HEK293 (cell line): ENCODE data around the gene CALML4.

ENCODE experiments used
- CTCF ChIA-PET: fragments of 350-600 bp; formaldehyde crosslinking; extraction: SDS; loops from one replicate; lab custom pipeline; 2021; ENCODE audit warnings: antibody characterized with exemption; lab: Yijun Ruan, JAX
- POLR2A ChIA-PET: fragments of 300-600 bp; formaldehyde crosslinking; extraction: SDS; loops from one replicate; lab custom pipeline; 2020; ENCODE audit warnings: antibody characterized with exemption, inconsistent platforms; lab: Yijun Ruan, JAX
- H3K27ac ChIP-seq: fragments of 200-500 bp; sonication (Bioruptor generic); 2 replicates; pipeline ENCODE4 v1.5.1; 2014; ENCODE audit warnings: low read depth, low read length, control low read depth, inconsistent platforms; ENCODE audit errors: extremely low read depth
- H3K36me3 ChIP-seq, 2 experiments: fragments of 200-500 bp in 1 of 2; sonication (Bioruptor generic) in 1 of 2; 1 replicate in 1 of 2; 2 replicates in 1 of 2; pipeline ENCODE4 v1.5.1; 2014 to 2017; ENCODE audit warnings: inconsistent platforms in 2 of 2, low read length in 2 of 2; ENCODE audit not compliant: control insufficient read depth in 2 of 2, insufficient read depth in 1 of 2
- H3K4me1 ChIP-seq: fragments of 200-500 bp; sonication (Bioruptor generic); 2 replicates; pipeline ENCODE4 v1.5.1; 2014; ENCODE audit warnings: mild to moderate bottlenecking, low read length, inconsistent platforms; ENCODE audit not compliant: control insufficient read depth, insufficient read depth
- H3K4me3 ChIP-seq: 2 replicates; pipeline ENCODE4 v1.5.1; 2011; ENCODE audit warnings: low read depth, mild to moderate bottlenecking, control low read depth, low read length, moderate library complexity
- H3K9me3 ChIP-seq: fragments of 200-500 bp; sonication (Bioruptor generic); 2 replicates; pipeline ENCODE4 v1.5.1; 2014; ENCODE audit warnings: low read depth, low read length, inconsistent platforms; ENCODE audit not compliant: control insufficient read depth, insufficient read depth
- KLF7 ChIP-seq: fragments of 450-650 bp; formaldehyde crosslinking; IDR thresholded peaks from 2 replicates; pipeline ENCODE4 v1.5.1; 2016; ENCODE audit warnings: missing biosample characterization, missing genetic modification characterization, borderline replicate concordance
- PATZ1 ChIP-seq: fragments of 450-650 bp; formaldehyde crosslinking; IDR thresholded peaks from 2 replicates; pipeline ENCODE4 v1.5.1; 2016; ENCODE audit warnings: missing biosample characterization, missing genetic modification characterization
- PRDM10 ChIP-seq: fragments of 450-650 bp; formaldehyde crosslinking; IDR thresholded peaks from 2 replicates; pipeline ENCODE4 v1.5.1; 2016; ENCODE audit warnings: missing biosample characterization, missing genetic modification characterization
- REPIN1 ChIP-seq: fragments of 450-650 bp; formaldehyde crosslinking; IDR thresholded peaks from 2 replicates; pipeline ENCODE4 v1.5.1; 2017; ENCODE audit warnings: missing biosample characterization, missing genetic modification characterization, low read depth
- ZBTB44 ChIP-seq: fragments of 450-650 bp; IDR thresholded peaks from 2 replicates; pipeline ENCODE4 v1.5.1; 2018; ENCODE audit warnings: missing biosample characterization, mild to moderate bottlenecking, missing genetic modification characterization
- ZEB2 ChIP-seq: fragments of 450-650 bp; formaldehyde crosslinking; IDR thresholded peaks from 2 replicates; pipeline ENCODE4 v1.5.1; 2016; ENCODE audit warnings: missing biosample characterization, missing genetic modification characterization
- ZFP41 ChIP-seq: fragments of 450-650 bp; formaldehyde crosslinking; IDR thresholded peaks from 2 replicates; pipeline ENCODE4 v1.5.1; 2016; ENCODE audit warnings: missing biosample characterization, missing genetic modification characterization, borderline replicate concordance
- ZIC2 ChIP-seq: fragments of 450-650 bp; formaldehyde crosslinking; IDR thresholded peaks from 2 replicates; pipeline ENCODE4 v1.5.1; 2016; ENCODE audit warnings: missing biosample characterization, missing genetic modification characterization
- ZNF138 ChIP-seq: fragments of 450-650 bp; formaldehyde crosslinking; IDR thresholded peaks from 2 replicates; pipeline ENCODE4 v1.5.1; 2016; ENCODE audit warnings: missing biosample characterization, missing genetic modification characterization, borderline replicate concordance
- ZNF350 ChIP-seq: fragments of 450-650 bp; formaldehyde crosslinking; IDR thresholded peaks from 2 replicates; pipeline ENCODE4 v1.5.0; 2017; ENCODE audit warnings: missing biosample characterization, mild to moderate bottlenecking, missing genetic modification characterization
- ZNF398 ChIP-seq: fragments of 450-650 bp; formaldehyde crosslinking; IDR thresholded peaks from 2 replicates; pipeline ENCODE4 v1.5.1; 2017; ENCODE audit warnings: missing biosample characterization, missing genetic modification characterization
- ZNF514 ChIP-seq: fragments of 450-650 bp; formaldehyde crosslinking; IDR thresholded peaks from 2 replicates; pipeline ENCODE4 v1.5.1; 2016; ENCODE audit warnings: missing biosample characterization, missing genetic modification characterization
- ZNF518A ChIP-seq: fragments of 450-650 bp; formaldehyde crosslinking; conservative IDR thresholded peaks from 2 replicates; pipeline ENCODE4 v1.5.1; 2016; ENCODE audit warnings: low read depth, missing biosample characterization, missing genetic modification characterization
- ZNF549 ChIP-seq: fragments of 450-650 bp; IDR thresholded peaks from 2 replicates; pipeline ENCODE4 v1.5.1; 2018; ENCODE audit warnings: missing biosample characterization, missing genetic modification characterization, mild to moderate bottlenecking, inconsistent platforms, moderate library complexity
- ZNF621 ChIP-seq: fragments of 450-650 bp; formaldehyde crosslinking; IDR thresholded peaks from 2 replicates; pipeline ENCODE4 v1.5.1; 2017; ENCODE audit warnings: missing biosample characterization, missing genetic modification characterization
- ZNF629 ChIP-seq: fragments of 450-650 bp; formaldehyde crosslinking; IDR thresholded peaks from 2 replicates; pipeline ENCODE4 v1.5.1; 2017; ENCODE audit warnings: missing biosample characterization, missing genetic modification characterization
- ZNF792 ChIP-seq: fragments of 450-650 bp; formaldehyde crosslinking; IDR thresholded peaks from 2 replicates; pipeline ENCODE4 v1.5.1; 2016; ENCODE audit warnings: missing biosample characterization, missing genetic modification characterization
- ZSCAN16 ChIP-seq: fragments of 450-650 bp; formaldehyde crosslinking; IDR thresholded peaks from 2 replicates; pipeline ENCODE4 v1.5.1; 2016; ENCODE audit warnings: missing biosample characterization, missing genetic modification characterization
- ZSCAN5A ChIP-seq: fragments of 450-650 bp; formaldehyde crosslinking; IDR thresholded peaks from 2 replicates; pipeline ENCODE4 v1.5.1; 2016; ENCODE audit warnings: missing biosample characterization, missing genetic modification characterization

The CALML4 gene

GRCh38 chr15:68230157-68231100 lies 25.3 kb upstream of the CALML4 start:
- peak overlapping the region; percentile 60 for H3K4me3 ChIP-seq
- peak overlapping the region; percentile 34; the same call in 1 of the 2 replicates for H3K27ac ChIP-seq
- ChIA-PET CTCF (interaction anchor here (0.6 to 2.1 kb wide), 2 partner anchors 23 to 444 kb away, joined by 3 to 6 read pairs; no protein-coding TSS in a partner anchor), POLR2A (interaction anchor here (1.3 to 1.9 kb wide), 2 partner anchors 47 to 390 kb away, joined by 4 read pairs; partner anchors contain the start of gene FEM1B)
- no peaks in the 10 kb centered on the region for H3K9me3 ChIP-seq
- peaks cover 0 to 3% of the 10 kb centered on the region in 2 experiments; a peak in 1 of 3 replicates for H3K36me3 ChIP-seq
- H3K4me1 ChIP-seq: peaks cover 4% of the 10 kb centered on the region; the same call in 1 of the 2 replicates
- TF ChIP-seq ZNF792 (tag by site-specific recombination): no peak
- no peak for TF ChIP-seq ZSCAN5A (tag by site-specific recombination)
- TF ChIP-seq ZNF518A (tag by site-specific recombination): no peak
- peak; percentile 43; the same call in 1 of the 2 replicates for TF ChIP-seq PRDM10 (tag by site-specific recombination)
- TF ChIP-seq ZEB2: no peak
- no peak for TF ChIP-seq ZNF350 (tag by site-specific recombination)
- no peak for TF ChIP-seq ZFP41 (tag by site-specific recombination)
- TF ChIP-seq REPIN1 (tag by site-specific recombination): no peak
- no peak for TF ChIP-seq KLF7 (tag by site-specific recombination)
- TF ChIP-seq ZNF629 (tag by site-specific recombination): no peak
- no peak for TF ChIP-seq ZNF549
- TF ChIP-seq PATZ1 (tag by site-specific recombination): no peak
- TF ChIP-seq ZNF514 (tag by site-specific recombination): no peak
- TF ChIP-seq ZIC2 (tag by site-specific recombination): peak; percentile 11; the same call in 1 of the 2 replicates
- TF ChIP-seq ZNF621: no peak
- TF ChIP-seq ZNF398 (tag by site-specific recombination): peak; percentile 54; the same call in 1 of the 2 replicates
- TF ChIP-seq ZBTB44 (tag by site-specific recombination): no peak
- TF ChIP-seq ZSCAN16 (tag by site-specific recombination): no peak
- TF ChIP-seq ZNF138 (tag by site-specific recombination): no peak
